Breast epithelium (tissue), 3 donors: ENCODE results near the gene SLC1A7.

Experiments used
- CTCF ChIP-seq, 3 donors: fragments of 450-650 bp; IDR thresholded peaks; one replicate each; pipeline ENCODE4 v1.5.1; 2016 to 2017; ENCODE audit warnings: antibody characterized with exemption in 3 of 3, mild to moderate bottlenecking in 3 of 3, moderate library complexity in 3 of 3
- POLR2AphosphoS5 ChIP-seq, 3 donors: sonication (generic); formaldehyde crosslinking; IDR thresholded peaks; one replicate each; pipeline ENCODE4 v1.6.1; 2017; ENCODE audit warnings: antibody characterized with exemption in 3 of 3

- no peak for TF ChIP-seq CTCF (IDR thresholded peaks at IDR 0.05)
- no peak for TF ChIP-seq POLR2AphosphoS5 (IDR thresholded peaks at IDR 0.05)
Observed at GRCh38 chr1:53076165-53076564, 66.3 kb downstream of the SLC1A7 start.
